ENCODE measurements around the gene C11orf54. TPM values are rescaled to one million over a fixed set of nuclear protein-coding genes. Genes with fewer than 3 reads are reported as not detected.
A peak's percentile ranks its signal among the peaks of the same experiment; 100 is the strongest.

The C11orf54 gene
- total RNA-seq: 10 to 100 TPM; 13.5 to 32.1 (median 24.5) TPM

- Mint-ChIP-seq H3K9me3 (no peaks in the 10 kb centered on the region), H3K36me3 (ENCODE audit: insufficient read depth) (peaks cover 47% of the 10 kb centered on the region), H3K27me3 (ENCODE audit: low read depth) (no peaks in the 10 kb centered on the region), H3K4me1 (ENCODE audit: low read depth) (peaks cover 40% of the 10 kb centered on the region), H3K4me3 (peak within 1 kb of the TSS; percentile 100)
- ATAC-seq (peak; percentile 82 to 83), DNase-seq (peak; percentile 95)
Measured at GRCh38 chr11:93741094-93741881, at the start of gene C11orf54, which contains the start of gene TAF1D. TSS of gene C11orf54 (plus strand) at chr11:93741672. CDS start at chr11:93747394, 5,722 bp downstream. TSS of gene TAF1D (minus strand) at chr11:93741495. CDS start at chr11:93739304, 2,191 bp downstream.

- H3K4me3 Mint-ChIP-seq: no peak overlapping the region
- H3K9me3 Mint-ChIP-seq: no peaks in the 10 kb centered on the region
- DNase-seq: no peak
- peaks cover 47% of the 10 kb centered on the region for H3K36me3 Mint-ChIP-seq (ENCODE audit: insufficient read depth)
- no peak for ATAC-seq
- H3K4me1 Mint-ChIP-seq (ENCODE audit: low read depth): peaks cover 1% of the 10 kb centered on the region
- no peaks in the 10 kb centered on the region for H3K27me3 Mint-ChIP-seq (ENCODE audit: low read depth)
Measured at GRCh38 chr11:93694109-93694508, 47.4 kb upstream of the C11orf54 start.

DNA sequence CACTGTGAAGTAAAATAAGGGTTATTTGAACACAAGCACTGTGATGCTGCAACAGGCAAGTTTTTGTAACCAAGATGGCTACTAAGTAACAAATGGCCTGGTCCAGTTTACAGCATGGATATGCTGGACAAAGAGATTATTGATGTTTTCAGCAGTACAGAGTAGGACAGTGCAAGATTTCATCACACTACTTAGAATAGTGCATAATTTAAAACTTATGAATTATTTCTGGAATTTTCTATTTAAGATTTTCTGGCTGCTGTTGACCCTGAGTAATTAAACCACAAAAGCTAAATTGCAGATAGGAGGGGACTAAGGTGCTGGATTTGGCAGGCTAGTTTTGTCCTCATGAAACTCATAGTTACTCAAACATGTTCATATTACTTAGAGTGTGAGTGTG, 46.9 kb upstream of the C11orf54 start:
- Mint-ChIP-seq H3K4me1 (ENCODE audit: low read depth) (no peaks in the 10 kb centered on the region), H3K9me3 (no peaks in the 10 kb centered on the region), H3K4me3 (no peak overlapping the region), H3K36me3 (ENCODE audit: insufficient read depth) (peaks cover 47% of the 10 kb centered on the region), H3K27me3 (ENCODE audit: low read depth) (no peaks in the 10 kb centered on the region)
- no peak for DNase-seq
- no peak for ATAC-seq

- Mint-ChIP-seq H3K27me3 (ENCODE audit: low read depth) (no peaks in the 10 kb centered on the region), H3K9me3 (no peaks in the 10 kb centered on the region), H3K4me1 (ENCODE audit: low read depth) (no peaks in the 10 kb centered on the region), H3K36me3 (ENCODE audit: insufficient read depth) (peaks cover 48% of the 10 kb centered on the region), H3K4me3 (no peak overlapping the region)
- no peak for ATAC-seq
- DNase-seq: no peak
Measured at GRCh38 chr11:93697611-93698010, 43.9 kb upstream of the C11orf54 start.

DNA sequence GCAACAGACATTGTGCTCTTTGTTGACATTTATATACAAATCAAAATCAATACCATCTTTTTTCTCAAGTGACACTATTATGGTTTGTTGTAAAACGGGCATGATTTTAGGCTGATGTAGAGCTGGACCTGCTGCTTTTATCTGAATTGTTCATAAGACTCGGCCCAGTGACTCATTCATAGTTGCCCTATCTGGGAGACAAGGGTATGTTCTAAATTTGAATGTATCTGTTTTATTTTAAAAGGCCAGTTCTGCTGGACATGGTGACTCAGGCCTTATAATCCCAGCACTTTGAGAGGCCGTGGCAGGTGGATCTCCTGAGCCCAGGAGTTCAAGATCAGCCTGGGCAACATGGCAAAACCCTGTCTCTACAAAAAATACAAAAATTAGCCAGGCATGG, 40.6 kb upstream of the C11orf54 start:
- ATAC-seq (no peak), DNase-seq (no peak)
- H3K36me3 Mint-ChIP-seq (ENCODE audit: insufficient read depth): peaks cover 53% of the 10 kb centered on the region
- no peaks in the 10 kb centered on the region for H3K4me1 Mint-ChIP-seq (ENCODE audit: low read depth)
- H3K9me3 Mint-ChIP-seq: no peaks in the 10 kb centered on the region
- H3K4me3 Mint-ChIP-seq: no peak overlapping the region
- no peaks in the 10 kb centered on the region for H3K27me3 Mint-ChIP-seq (ENCODE audit: low read depth)

GRCh38 chr11:93704237-93704636, 37.2 kb upstream of the C11orf54 start:
- peaks cover 10% of the 10 kb centered on the region for H3K9me3 Mint-ChIP-seq
- H3K4me1 Mint-ChIP-seq (ENCODE audit: low read depth): no peaks in the 10 kb centered on the region
- H3K4me3 Mint-ChIP-seq: no peak overlapping the region
- ATAC-seq: no peak
- no peak for DNase-seq
- H3K36me3 Mint-ChIP-seq (ENCODE audit: insufficient read depth): peaks cover 49% of the 10 kb centered on the region
- no peaks in the 10 kb centered on the region for H3K27me3 Mint-ChIP-seq (ENCODE audit: low read depth)

DNA sequence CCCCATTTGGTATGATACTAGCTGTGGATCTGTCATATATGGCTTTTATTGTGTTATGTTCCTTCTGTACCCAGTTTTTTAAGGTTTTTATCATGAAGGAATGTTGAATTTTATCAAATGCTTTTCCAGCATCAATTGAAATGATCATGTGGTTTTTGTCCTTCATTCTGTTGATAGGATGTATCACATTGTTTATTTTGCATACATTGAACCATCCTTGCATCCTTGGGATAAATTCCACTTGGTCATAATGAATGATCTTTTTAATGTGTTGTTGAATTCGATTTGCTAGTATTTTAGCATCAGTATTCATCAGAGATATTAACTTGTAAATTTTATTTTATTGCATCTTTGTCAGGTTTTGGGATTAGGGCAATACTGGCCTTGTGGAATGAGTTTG, 31.2 kb upstream of the C11orf54 start:
- H3K9me3 Mint-ChIP-seq: peaks cover 26% of the 10 kb centered on the region
- H3K4me3 Mint-ChIP-seq: no peak overlapping the region
- DNase-seq (no peak), ATAC-seq (no peak)
- H3K4me1 Mint-ChIP-seq (ENCODE audit: low read depth): no peaks in the 10 kb centered on the region
- H3K36me3 Mint-ChIP-seq (ENCODE audit: insufficient read depth): peaks cover 71% of the 10 kb centered on the region
- no peaks in the 10 kb centered on the region for H3K27me3 Mint-ChIP-seq (ENCODE audit: low read depth)

GRCh38 chr11:93712678-93713077, 28.8 kb upstream of the C11orf54 start:
- Mint-ChIP-seq H3K4me3 (no peak overlapping the region), H3K36me3 (ENCODE audit: insufficient read depth) (peaks cover 77% of the 10 kb centered on the region), H3K4me1 (ENCODE audit: low read depth) (peaks cover 6% of the 10 kb centered on the region), H3K9me3 (peaks cover 26% of the 10 kb centered on the region), H3K27me3 (ENCODE audit: low read depth) (no peaks in the 10 kb centered on the region)
- DNase-seq (no peak), ATAC-seq (no peak)

GRCh38 chr11:93715797-93716396, 25.6 kb upstream of the C11orf54 start:
- H3K9me3 Mint-ChIP-seq: peaks cover 2% of the 10 kb centered on the region

DNA sequence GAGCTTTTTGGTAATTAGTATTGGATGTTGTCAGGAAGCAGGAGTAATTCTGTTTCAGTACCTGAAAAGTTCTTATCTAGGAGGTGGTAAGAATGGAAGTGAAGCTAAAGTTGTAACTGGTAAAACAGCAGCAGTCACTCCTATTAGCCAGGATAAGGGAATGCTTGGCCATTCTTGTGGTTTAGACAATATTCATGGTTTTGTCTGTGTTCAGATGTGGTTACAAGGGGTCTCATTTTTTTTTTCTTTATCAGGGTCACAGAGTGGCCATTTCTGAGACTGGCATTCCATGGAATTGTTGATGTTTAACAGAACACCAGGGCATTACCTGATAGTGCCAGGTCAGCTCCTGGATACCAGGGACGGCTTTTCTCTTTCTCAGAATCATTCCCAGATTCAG, 24.0 kb upstream of the C11orf54 start:
- peaks cover 49% of the 10 kb centered on the region for H3K36me3 Mint-ChIP-seq (ENCODE audit: insufficient read depth)
- no peak for ATAC-seq
- no peaks in the 10 kb centered on the region for H3K9me3 Mint-ChIP-seq
- H3K4me1 Mint-ChIP-seq (ENCODE audit: low read depth): peaks cover 18% of the 10 kb centered on the region
- no peak for DNase-seq
- H3K27me3 Mint-ChIP-seq (ENCODE audit: low read depth): no peaks in the 10 kb centered on the region
- no peak overlapping the region for H3K4me3 Mint-ChIP-seq

More at GRCh38 chr11:93715797-93716396, 25.6 kb upstream of the C11orf54 start:
- Mint-ChIP-seq H3K4me1 (ENCODE audit: low read depth) (peaks cover 18% of the 10 kb centered on the region), H3K4me3 (no peak overlapping the region), H3K27me3 (ENCODE audit: low read depth) (no peaks in the 10 kb centered on the region), H3K36me3 (ENCODE audit: insufficient read depth) (peaks cover 51% of the 10 kb centered on the region)
- ATAC-seq: no peak
- DNase-seq: no peak

GRCh38 chr11:93718057-93718563, 23.4 kb upstream of the C11orf54 start:
- DNase-seq (no peak), ATAC-seq (peak in 1 of 2 donors; percentile 18)
- Mint-ChIP-seq H3K4me1 (ENCODE audit: low read depth) (peaks cover 18% of the 10 kb centered on the region), H3K9me3 (no peaks in the 10 kb centered on the region), H3K4me3 (no peak overlapping the region), H3K27me3 (ENCODE audit: low read depth) (no peaks in the 10 kb centered on the region), H3K36me3 (ENCODE audit: insufficient read depth) (peaks cover 43% of the 10 kb centered on the region)

DNA sequence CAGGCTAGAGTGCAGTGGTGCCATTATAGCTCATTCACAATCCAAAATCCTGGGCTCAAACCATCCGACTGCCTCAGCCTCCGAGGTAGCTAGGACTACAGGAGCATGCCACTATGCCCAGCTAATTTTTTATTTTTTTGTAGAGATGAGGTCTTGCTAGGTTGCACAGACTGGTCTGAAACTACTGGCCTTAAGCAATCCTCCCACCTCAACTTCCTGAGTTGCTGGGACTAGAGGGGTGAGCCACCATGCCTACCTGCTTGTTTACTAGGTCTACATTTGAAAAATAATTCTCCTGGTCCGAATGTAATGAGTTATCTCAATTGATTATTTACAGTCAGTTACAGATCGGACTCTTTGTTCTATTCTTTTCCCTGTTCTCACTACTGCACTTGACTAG, 22.2 kb upstream of the C11orf54 start:
- DNase-seq: no peak

GRCh38 chr11:93720522-93720921, 20.9 kb upstream of the C11orf54 start:
- no peaks in the 10 kb centered on the region for H3K27me3 Mint-ChIP-seq (ENCODE audit: low read depth)
- no peaks in the 10 kb centered on the region for H3K9me3 Mint-ChIP-seq
- no peak overlapping the region for H3K4me3 Mint-ChIP-seq
- peaks cover 31% of the 10 kb centered on the region for H3K36me3 Mint-ChIP-seq (ENCODE audit: insufficient read depth)
- DNase-seq (no peak), ATAC-seq (no peak)
- peaks cover 18% of the 10 kb centered on the region for H3K4me1 Mint-ChIP-seq (ENCODE audit: low read depth)

More for the DNA sequence above, 22.2 kb upstream of the C11orf54 start:
- Mint-ChIP-seq H3K9me3 (no peaks in the 10 kb centered on the region), H3K4me3 (no peak overlapping the region), H3K4me1 (ENCODE audit: low read depth) (peaks cover 18% of the 10 kb centered on the region), H3K36me3 (ENCODE audit: insufficient read depth) (peaks cover 36% of the 10 kb centered on the region), H3K27me3 (ENCODE audit: low read depth) (no peaks in the 10 kb centered on the region)
- no peak for ATAC-seq

DNA sequence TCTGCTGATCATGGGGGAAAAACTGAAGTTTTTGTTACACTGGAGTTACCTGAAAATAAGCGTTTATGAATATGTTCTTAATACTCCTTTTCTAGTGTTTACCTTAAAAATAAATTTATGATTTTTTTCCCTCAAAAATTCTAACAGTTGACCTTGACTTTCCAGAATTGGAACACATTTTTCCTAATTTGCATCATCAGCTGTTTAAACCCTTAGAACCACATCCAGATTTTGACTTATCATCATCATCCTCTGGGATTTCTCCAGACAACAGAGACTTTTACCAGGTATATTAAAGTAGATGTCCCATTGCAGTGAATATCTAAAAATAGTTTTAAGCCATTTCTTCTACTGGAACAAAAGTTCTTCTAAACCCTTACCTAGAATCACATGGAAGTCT, 17.4 kb upstream of the C11orf54 start:
- Mint-ChIP-seq H3K4me3 (no peak overlapping the region), H3K27me3 (ENCODE audit: low read depth) (no peaks in the 10 kb centered on the region), H3K4me1 (ENCODE audit: low read depth) (no peaks in the 10 kb centered on the region), H3K9me3 (no peaks in the 10 kb centered on the region), H3K36me3 (ENCODE audit: insufficient read depth) (peaks cover 22% of the 10 kb centered on the region)
- DNase-seq (no peak), ATAC-seq (no peak)
